ENCODE measurements around the gene CD207.
"Not testable (repeated sequence)": the region's sequence is repeated elsewhere in the genome, so short reads cannot be mapped to it uniquely, and the experiment has no call there.

CD207 gene

DNA sequence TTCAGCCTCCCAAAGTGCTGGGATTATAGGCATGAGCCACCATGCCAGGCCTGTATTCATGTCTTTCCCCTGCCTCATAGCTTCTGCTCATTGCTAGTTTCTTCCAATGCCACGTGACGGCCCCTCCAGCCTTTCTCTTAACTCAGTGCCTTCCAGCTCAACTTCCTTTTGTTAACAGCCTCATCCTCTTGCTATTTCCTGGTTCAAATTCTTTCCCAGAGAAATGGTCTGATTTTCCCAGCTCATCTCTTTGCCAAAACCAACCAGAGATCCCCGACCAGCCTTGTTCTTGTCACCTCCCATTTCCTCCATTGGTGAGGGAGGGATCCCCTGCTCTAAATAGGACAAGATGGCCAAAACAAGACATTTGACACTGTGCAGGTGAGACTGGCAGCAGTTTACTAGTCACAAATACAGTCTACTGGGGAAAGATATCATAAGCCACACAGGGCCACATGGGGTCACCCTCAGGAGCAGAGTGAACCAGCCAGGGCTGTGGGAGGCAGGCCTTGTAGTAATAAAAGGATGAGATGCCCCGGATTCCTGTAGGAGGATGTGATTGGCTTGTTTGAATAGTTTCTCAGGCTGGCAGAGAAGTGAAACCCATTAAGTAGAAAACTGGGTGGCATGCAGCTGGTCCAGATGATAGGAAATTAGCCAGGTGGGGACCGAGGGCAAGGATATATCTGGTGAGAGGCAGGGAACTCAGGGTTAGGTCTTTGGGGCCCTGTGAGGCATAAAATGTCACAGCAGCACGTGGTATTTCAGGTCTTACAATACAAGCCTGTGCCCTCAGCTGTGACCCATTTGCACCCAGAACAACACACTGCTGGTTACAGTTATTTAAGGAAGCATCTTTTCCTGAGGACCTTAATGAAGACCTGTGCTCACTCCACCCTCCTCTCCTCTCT, 6.4 kb downstream of the CD207 start:
- DNase-seq: no peak

DNA sequence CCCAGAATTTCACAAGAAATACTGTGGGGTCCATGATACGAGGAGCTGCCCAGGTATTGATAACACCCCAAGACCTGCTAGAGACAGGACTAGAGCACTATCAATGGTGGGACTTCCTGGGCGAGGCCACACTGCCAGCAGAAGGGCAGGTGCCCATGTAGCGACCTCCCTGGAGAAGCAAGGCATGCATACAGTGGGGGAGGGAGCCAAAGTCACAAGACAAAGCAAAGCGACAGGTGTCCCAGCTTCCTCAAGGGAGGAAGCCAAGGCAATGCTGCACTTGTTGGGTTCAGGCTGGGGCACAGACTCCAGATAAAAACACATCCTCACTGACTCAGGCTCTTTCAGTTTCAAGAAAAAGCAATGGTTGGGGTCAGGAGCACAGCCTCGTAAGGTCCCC, 7.5 kb downstream of the CD207 start:
- no peak for DNase-seq

DNA sequence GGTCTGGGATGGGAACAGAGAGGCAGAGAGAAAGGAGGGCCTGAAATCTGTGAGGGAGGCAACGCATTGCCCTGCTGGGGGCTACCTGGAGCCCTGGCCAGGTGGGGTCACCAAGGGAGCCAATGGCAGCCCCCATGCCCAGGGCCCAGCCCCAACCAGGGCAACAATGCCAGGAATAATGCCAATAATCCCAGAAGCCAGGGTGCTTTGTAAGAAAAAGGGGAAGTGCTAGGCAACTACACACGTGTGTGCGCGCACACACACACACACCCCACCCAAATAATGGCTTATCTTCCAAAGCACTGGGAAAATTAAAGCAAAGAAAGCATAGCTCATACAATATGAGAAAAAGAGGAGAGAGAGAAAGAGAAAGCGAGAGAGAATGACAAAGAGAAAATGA, 8.2 kb downstream of the CD207 start:
- no peak for DNase-seq

DNA sequence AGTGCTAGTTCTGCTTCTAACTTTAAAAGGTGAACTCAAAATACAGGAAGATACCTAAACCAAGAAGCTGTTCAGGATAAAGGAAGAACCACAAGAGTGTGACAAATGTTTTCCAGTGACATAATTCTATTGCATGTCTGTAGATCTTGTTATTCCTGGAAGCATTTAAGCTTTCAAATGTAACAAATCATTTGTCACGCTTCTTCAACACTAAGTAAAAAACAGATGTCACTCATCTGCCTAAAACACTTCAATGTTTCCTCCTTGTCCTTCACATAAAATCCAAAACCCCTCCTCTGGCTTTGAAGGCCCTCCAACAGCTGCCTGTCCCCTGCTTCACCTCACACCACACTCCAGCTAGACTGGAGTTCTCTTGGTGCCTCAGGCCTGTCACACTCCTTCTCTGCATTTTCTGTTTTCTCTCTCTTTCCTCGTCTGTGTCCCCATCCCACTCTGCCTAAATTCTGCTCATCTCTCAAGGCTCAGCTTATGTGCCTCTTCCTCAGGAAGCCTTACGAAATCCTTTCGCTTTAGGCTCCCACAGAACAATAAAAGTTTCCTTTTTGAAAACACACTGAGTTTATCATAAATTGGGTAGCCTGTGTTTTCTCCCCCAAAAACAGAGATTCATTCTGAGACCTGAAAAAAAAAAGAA, 8.8 kb downstream of the CD207 start:
- no peak for DNase-seq

DNA sequence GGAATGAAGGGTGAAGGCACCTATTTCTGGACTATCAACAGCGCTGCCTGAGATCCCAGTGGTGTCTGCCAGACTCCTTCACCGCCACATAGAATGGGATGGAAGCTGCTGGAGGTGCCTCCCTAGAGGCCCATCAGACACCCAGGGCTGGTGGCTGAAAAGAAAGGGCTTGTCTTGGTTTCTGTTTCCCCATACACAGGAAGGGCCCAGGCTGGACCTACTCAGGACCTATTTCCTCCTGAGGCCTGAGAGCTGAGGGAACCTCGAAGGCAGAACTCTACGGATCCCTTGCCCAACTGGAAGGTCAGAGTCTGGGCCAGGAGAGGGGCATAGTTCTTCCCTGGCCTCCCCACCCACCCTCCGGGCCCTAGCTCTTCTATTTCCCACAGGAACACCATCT, 12.4 kb downstream of the CD207 start:
- DNase-seq: no peak

DNA sequence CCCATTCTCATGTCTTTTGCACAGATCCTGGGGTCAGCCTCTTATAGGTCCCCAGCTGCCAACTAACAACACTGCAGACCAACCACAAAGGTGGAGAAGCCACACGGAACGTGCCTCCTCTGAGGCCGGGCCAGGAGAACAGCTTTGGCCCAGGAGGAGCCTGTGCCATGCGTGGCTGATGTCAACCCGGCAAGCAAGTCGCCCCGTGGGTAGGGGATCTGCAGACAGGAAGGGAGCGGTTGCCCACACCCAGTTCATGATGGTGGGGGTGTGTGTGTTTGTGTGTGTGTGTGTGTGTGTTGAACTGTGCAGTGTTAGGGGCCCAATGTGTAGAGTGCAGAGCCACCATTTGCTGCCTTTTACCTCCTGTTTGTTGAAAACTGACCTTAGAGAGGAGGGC, 12.8 kb downstream of the CD207 start:
- DNase-seq: no peak

DNA sequence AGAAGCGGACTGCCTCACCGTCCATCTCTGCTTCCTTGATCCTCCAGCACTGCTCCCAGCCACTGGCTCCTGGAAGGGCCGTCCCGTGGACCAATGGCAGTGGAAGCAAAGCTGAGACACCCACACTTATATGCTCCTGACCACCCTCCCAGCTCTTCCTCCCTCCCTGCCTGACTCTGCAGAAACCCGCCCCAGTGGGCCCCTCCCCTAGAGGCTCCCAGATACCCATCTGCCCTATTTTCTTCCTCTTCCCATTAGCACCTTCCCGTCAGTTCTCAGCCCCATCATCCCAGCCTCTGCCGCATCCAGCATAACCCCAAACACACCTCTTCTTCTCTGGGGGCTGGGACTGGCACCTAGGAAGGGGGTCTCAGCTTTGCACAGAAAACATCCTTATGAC, 15.1 kb downstream of the CD207 start, which contains the start of gene CLEC4F:
TSS of gene CLEC4F (minus strand) at position 101 of the 400 bp plus-strand sequence. CDS start at position 25, 76 bp downstream.
- no peak for DNase-seq

DNA sequence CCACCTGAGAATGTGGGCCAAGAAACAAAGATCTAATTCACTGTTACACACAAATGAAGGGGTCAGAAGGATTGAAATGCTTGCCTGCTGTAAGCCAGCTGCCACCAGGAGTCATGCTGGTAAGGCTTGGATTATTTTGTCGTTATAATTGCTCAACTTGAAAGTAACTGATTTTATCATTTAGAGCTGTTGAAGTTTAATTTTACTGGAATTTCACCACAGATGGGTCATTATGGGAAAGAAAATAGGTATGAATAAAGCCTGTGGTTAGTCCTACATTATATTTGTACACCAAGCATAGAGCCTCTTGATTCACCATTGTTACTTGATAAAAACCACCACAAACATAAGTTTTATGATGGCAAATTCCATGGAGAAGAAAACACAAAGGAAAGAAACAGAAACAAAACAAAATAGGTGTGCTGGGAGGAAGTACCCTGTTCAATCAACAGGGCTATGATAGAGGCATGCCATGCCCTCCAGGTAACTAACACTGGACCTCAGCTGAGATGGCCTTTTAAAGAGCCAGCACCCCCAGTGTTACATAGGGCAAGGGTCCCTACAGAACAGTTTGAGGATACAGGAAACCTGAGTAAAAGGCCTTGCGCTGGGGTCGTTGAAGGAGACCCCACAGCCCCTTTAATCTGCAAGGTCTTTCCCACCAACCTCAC, 18.2 kb downstream of the CD207 start:
- DNase-seq: no peak

DNA sequence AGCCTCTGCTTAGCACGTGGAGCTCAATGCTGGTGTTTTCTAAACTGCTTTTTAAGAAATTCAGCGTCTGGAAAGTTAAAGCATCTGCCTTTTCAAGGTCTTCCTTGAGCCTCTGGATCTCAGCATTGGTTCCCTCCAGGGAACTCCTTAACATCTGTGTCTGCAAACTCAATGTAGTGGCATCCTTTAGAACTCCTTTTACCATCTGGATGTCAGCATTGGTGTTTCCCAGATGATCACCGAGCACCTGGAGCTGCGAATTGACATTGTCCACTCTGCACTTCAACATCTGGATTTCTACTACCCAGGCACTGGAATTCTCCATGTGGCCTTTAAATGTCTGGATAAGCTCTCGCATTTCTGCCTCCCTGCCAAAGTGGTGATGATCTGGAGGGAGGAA, 18.9 kb downstream of the CD207 start:
- DNase-seq: no peak

DNA sequence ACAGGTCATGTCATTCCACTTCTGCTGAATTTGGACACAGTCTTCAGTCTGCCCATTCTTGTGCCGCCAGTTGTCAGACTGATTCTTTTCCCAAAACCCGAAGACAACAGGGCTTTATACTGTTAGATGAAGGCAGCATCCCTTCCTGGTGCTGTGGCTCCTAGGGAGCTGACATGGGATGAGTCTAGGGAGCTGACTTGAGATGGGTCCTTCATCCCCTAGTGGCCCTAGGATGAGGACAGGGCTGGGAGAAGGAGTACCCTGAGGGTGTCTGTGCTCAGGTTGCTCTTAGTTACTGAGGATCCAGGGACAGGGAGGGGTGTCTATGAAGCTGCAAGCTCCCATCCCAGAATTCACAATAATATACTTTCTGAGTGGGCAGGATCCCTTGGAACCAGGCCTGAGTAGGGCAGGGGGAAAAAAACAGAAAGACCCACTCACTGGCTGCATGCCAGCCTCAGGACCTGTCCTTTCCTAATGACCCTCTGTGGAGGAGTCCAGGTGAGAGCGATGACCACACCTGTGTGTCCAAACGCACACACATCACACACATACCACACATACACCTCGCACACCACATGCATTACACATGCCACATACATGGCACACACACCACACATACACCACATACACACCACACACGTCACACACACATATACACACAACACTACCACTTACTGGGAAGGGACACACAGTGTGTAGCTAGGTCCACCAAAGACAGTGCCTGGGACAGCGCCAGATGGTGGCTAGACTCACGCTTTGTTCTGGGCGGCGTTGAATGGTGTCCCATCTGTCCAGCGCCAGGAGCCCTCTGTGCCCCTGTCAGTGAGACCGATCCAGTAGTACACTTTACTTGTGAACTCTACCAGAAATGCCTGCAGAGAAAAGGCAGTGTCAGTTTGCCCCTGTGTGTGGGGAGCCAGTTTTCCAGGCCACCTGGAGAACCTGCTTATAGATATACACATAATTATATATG, 26.3 kb downstream of the CD207 start:
- no peak for DNase-seq

DNA sequence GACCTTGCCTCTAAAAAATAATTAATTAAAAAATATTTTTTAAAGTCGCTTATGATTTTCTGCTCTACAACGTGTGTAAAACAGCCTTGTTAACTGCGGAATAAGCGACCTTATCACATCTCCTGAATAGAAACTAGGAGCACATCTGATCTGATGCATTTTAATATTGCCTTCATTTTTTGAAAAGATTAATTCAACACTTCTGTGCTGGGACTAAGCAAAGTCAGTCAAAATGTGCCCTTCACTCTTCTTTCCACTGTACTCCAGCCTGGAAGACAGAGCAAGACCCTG, 27.8 kb downstream of the CD207 start:
- DNase-seq: no peak

DNA sequence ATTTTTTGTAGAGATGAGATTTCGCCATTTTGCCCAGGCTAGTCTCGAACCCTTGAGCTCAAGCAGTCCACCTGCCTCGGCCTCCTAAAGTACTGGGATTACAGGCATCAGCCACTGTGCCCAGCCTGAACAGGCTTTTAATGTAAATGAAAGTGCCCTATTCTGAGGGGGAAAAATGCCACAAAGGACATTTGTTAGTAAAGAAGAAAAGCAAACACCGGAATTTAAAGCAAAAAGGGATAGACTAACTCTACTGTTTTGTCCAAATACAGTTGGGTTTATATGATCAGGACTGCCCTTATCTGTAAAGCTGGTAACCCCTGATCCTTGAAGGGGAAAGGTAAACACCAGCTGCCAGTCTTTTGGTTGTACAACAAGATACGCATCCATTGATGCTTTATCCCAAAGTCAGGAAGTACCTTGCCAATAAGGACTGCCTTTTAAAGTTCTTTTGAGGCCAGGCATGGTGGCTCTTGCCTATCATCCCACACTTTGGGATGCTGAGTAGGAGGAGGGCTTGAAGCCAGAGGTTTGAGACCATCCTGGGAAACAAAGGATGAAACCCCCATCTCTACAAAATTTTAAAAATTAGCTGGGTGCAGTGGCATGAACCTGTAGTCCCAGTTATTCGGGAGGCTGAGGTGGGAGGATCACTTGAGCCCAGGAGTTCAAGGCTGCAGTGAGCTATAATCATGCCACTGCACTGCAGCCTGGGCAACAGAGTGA, 28.4 kb downstream of the CD207 start:
- no peak for DNase-seq

DNA sequence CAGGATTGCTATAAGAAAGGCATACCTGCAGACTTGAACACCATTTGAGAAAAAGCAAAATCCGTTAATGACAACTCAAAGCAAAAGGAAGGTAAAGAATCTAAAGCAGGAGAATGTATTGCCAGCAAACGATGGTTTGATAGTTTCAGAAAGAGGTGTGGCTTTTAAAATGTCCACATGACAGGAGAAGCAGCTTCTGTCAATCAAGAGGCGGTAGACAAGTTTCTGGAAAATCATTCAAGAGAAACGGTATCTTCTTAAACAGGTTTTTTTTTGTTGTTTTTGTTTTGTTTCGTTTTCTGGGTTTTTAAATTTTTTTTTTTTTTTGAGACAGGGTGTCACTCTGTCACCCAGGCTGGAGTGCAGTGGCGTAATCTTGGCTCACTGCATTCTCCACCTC, 29.0 kb downstream of the CD207 start:
- DNase-seq: no peak

DNA sequence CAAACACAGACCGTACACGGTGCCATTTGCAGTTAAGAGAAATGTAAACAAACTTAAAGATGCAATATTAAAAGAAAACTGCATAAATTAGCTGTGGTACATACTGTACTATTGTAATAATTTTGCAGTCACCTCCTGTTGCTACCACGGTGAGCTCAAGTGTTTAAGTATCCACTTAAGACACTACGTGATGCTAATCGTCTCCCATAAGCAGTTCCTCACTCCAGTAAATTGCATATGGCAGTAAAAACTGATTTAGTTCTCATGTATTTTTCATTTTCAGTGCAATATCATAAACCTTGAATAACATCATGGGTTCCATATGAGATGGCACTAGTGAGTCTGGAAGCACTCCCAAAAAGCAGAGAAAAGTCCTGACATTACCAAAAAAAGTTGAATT, 29.6 kb downstream of the CD207 start:
- no peak for DNase-seq

DNA sequence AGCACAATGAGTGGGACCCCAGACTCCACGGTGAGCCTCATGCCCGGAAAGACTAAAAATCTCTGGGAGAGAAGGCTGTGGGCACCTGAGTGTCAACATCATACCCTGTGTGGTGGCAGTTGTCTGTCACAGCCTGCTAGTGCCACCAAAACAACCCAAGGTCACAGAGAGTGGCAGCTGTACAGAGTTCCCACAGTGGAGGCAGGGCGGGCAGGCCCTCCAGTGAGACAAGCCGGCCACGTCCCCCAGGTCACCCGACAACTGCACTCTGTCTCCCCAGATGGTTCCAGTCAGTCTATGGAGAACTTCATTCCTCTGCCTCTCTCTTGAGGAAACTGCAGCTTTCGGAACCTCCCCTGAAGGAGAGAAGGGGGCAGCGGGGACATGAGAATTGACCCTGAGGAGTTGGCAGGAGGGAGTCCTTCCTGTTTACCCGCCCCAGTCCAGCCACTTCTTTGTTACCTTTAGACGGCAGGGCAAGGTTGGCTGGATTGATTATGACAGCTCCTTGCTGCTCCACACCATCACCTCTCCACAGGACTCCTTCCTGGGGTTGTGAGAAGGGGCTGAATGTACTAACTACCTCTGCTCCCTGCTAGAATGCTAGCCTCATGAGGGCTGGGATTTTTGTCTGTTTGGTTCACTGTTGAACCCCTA, 33.9 kb downstream of the CD207 start:
- no peak for DNase-seq

DNA sequence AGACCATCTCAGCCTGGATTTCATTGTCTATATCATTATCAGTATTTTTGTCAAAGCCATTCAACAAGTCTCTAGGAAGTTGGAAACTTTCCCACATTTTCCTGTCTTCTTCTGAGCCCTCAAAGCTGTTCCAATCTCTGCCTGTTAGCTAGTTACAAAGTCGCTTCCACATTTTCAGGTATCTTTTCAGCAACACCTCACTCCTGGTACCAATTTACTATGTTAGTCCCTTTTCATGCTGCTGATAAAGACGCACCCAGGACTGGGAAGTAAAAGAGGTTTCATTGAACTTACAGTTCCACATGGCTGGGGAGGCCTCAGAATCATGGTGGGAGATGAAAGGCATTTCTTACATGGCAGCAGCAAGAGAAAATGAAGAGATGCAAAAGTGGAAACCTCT, 35.9 kb downstream of the CD207 start:
- DNase-seq: no peak

DNA sequence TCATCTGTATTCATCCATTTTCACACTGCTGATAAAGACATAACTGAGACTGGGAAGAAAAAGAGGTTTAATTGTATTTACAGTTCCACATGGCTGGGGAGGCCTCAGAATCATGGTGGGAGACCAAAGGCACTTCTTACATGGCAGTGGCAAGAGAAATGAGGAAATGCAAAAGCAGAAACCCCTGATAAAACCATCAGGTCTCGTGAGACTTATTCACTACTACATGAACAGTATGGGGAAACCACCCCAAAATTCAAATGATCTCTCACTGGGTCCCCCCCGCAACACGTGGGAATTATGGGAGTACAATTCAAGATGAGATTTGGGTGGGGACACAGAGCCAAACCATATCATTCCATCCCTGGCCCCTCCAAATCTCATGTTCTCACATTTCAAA, 37.6 kb downstream of the CD207 start:
- not testable (repeated sequence) for DNase-seq

DNA sequence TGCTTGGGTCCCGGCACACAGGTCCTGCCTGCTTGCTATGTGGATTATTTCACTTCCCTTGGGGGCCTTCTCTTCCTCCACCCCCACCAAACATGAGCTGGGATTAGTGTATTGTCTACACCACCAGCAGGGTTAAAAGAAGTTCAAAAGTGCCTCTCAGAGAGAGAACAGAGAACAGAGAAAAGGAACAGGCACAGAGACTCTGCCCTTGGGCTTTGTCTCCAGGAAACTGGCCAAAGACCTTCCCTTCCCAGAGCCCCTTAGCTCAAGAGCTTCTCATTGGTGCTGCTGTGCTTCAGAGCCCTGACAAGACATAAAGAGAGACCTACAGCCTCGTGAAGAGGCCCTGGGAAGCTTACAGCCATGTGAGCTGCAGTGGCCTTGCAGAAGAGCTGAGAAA, 38.1 kb downstream of the CD207 start:
- DNase-seq: no peak

DNA sequence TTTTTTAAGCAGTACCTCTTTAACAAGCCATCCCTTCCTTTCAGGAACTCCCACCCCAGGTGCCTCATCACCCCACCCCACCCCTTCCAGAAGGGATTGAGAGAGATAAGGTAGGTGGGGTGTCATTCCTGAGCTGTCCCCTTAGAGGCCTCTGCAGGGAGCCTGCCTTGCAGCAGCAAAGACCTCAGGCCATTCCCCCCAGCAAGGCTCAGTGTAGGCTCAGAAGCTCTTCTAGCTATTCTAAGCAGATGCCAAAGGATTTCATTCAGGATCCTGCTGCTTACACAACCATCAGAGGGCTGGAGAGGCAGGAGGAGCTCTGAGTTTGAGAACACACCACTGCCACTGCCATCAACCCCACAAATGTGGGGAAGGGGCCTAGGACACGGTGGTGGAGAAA, 39.4 kb downstream of the CD207 start:
- DNase-seq: no peak

DNA sequence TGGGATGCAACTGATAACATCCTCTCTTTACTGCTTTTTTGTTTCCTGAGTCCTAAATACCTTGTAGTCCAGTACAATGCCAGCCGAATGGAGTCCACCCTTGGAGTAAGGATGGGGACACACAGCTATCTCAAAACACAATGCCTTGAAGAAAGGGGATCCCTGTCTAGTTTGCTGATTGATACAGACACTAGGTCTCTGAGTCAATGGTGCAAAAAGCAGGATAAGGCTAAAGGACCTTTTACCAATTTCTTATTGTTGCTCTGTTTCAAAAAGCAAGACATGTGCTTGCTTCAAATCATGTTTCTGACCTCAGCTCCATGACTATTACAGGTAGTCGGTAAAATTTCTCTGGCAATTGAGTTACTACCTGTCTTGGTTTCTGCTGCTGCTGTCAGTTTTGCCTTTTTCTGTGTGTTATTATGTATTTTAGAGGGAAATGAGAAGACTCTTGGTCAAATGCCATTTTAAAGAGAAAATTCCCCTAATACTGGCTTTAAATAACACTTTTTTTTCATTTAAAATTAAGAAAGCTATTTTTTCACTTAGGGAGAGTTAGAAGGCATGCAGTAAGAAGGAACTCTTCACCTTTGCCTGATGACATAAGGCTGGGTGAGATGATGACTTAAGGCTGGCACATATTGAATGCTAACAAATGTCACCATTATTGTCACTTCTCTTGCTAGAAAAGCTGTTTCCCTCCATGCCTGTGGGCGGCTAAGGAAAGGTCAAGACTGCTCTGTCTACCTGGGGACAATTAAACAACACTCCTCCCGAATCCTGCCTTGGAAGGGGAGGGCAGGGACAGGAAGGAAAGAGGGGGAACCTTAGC, 40.2 kb downstream of the CD207 start:
- no peak for DNase-seq

DNA sequence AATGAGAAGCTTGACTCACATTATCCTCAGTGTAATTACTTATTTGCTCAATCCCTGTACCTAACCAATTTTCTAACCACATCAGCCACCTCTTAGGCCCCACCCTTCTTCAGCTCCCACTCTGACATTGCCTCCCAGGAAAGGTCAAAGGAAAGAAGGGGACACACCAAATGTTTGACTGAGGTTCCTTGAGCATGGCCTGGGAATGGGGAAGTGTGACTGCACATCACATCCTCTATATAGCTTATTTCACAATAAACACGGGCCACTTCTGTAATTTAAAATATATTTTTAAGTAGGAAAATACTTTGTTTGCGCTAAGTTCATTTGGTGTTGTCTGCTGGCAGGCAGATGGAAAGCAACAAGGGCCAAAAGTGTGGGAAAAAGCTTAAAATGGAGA, 42.2 kb downstream of the CD207 start:
- DNase-seq: peak; percentile 34 to 42
